ENCODE measurements around the gene MYL10.
A peak's percentile ranks its signal among the peaks of the same experiment; 100 is the strongest.
"Not testable (repeated sequence)": the region's sequence is repeated elsewhere in the genome, so short reads cannot be mapped to it uniquely, and the experiment has no call there.

Gene MYL10

DNA sequence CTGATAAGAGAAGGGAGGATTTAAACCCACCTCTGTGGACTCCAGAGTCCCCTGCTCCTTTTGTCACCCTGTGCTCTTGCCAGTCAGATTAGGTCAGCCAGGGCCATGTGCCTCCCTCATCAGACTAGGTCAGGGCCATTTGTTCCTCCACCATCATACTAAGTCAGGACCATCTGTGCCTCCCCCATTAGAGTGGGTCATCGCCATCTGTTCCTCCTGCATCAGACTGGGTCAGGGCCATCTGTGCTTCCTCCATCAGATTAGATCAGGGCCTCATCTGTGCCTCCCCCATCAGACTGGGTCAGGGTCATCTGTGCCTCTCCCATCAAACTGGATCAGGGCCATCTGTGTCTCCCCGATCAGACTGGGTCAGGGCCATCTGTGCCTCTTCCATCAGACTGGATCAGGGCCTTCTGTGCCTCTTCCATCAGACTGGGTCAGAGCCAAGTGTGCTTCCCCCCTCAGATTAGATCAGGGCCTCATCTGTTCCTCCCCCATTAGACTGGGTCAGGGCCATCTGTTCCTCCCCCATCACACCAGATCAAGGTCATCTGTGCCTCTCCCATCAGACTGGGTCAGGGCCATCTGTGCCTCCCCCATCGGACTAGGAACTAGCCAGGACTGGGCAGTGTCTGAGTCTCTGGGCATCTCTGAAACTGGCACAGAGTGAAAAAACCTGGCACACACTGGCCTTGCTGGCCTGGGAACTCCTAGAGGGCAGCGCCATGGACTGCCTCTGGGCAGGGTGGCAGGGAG is 11.5 kb downstream of the MYL10 start:
- DNase-seq: peak in 1 of 2 experiments; percentile 40

DNA sequence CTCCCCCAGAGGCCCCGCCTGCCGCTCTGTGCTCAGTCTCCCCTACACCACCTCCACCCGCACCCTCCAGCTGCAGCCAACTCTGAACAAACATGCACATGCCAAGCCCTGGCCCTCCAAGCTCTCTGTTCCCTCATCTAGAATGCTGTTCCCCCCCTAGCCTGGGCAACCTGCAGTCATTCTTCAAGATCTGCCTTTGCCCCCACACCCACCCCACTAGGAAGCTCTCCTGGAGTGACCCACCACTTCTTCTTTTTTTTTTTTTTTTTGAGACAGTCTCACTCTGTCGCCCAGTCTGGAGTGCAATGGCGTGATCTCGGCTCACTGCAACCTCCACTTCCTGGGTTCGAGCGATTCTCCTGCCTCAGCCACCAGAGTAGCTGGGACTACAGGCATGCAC is 13.7 kb downstream of the MYL10 start:
- no peak for DNase-seq

DNA sequence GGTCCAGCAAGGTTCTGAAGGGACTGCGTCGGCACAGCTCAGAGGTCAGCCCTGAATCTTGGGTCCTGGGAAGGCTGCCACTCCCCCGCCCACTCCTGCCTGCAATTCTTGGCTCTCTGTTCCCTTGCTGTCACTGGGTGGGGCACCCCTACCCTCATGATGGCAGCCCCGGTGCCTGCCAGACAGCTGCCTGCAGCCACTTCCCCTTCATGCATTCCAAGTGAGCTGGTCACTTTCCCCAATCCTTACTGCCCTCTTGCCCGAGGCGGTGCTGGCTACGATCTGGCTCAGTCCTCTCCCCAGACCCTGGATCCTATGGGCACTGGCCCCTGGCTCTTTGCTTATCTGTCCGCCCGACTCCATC is 14.2 kb downstream of the MYL10 start:
- DNase-seq: no peak

DNA sequence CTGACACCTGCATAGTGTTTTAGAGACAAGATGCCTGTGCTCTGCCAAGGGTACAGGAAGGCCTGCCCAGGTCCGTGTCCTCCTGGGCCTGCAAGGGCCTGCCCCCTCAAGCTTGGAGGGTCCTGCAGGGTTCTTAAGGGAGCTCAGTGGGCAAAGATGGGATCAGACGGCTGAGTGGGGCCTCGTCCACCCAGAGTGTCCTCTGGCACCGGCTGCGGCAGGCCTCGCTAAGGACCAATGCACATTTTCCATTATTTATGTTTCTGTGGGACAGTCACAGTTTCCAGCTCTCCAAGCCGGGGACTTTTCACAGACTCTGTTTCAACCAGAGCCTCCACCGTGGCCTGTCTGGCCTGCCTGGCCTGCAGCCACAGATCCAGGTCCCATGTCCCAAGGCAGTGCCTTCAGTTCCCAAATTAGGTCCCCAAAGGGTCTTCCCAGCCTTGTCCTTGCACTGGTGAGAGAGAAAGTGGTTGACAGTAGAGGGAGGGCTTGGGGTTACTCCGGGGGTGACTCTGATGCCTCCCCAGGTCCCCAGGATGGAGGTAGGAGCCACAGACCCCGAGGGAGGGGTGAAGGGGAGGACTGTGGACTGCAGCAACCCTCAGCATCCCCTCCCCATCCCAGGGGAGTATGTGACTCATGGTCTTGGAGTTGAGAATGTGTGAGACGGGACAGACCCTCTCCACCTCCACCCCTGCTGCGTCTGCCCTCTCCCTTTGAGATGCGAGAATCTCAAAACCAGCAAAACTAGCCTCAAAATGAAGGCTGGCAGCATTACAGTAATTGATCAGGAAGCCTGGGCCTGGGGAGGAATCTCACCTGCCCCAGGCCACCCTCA is 14.8 kb downstream of the MYL10 start:
- no peak for DNase-seq

DNA sequence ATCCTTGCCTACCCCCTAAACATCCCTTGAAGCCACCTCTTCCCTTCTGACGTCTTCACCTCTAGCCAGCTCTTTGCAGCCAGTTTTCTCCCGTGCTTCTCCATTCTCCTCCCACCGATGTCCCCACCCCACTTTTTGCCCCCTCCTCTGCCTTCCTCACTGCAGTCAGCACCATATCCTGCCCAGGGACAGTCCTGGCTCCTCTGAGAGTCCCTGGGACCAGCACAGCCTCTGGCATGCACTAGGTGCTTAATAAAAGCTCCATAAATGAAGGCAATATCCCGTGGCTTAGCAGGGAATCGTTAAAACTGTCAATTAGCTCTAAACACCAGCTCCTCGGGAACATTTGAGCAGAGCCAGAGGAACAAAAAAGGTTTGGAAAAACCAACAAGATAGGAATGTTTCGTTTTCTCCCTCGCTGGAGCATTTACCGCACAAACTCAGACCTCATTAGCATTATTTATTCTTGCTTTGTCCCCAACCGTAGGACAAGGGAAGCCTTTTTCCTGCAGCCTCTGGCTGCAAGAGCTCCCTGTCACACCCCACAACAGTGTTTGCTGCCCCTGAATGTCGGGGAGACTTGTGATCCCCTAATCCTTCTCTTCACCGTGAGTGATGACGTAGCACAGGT is 16.1 kb downstream of the MYL10 start:
- no peak for DNase-seq

DNA sequence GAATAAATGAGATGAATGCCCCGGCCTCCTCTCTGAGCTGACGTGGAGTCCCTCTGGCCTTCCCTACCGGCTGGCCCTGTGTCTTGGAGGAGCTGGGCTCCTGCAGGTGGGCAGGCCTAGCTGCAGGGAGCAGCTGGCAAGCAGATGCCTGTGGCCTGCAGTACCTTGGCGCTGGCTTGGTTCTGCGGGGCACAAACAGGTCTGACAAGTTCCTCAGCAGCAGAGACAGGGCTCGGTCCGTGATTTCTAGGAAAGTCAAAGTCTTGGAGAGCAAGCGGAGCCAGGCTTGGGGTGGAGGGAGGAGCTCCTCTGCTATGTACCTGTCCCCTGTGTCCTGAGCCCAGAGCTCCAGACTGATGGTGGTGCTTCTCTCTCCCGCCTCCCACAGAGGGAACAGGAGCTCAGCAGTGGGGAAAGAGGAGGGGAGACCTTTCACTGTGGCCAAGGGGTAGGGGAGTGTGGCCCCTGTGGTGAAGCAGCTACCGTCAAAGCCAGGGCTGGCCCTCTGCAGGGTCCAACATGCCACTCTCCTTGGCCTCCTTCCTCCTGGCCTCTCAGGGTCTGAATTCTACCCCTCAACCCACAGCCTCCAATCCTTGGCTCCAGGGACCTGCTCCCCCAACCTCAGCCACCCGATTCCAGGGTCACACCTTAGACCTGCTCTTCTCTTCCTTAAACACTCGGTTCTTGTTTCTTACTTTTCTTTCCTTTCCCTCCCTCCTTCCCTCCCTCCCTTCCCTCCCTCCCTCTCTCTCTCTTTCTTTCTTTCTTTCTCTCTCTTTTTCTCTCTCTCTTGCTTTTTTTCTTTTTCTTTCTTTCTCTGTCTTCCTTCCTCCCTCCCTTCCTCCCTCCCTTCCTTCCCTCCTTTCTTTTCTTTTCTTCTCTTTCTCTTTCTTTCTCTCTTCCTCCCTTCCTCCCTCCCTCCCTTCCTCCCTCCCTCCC is 20.1 kb downstream of the MYL10 start:
- DNase-seq: no peak

DNA sequence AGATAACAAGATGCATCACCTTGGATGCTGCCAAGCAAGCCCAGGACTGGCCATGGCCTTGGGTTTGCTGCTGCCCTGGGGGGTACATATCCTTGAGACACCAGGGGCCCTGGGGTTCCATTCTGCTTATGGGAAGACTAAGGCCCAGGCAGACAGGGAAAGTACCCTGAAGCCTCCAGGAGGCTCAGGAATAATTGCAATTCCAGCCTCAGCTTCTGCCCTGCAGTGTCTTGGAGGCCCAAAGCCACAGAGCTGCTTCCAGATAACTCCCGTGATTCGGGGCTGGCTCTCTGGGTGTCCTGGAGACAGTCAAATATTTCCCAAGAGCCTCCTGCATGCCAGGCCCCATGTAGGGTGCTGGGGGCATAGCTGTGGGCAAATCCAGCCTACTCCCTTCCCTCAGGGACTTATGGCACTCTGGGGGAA is 22.6 kb downstream of the MYL10 start:
- DNase-seq: no peak

DNA sequence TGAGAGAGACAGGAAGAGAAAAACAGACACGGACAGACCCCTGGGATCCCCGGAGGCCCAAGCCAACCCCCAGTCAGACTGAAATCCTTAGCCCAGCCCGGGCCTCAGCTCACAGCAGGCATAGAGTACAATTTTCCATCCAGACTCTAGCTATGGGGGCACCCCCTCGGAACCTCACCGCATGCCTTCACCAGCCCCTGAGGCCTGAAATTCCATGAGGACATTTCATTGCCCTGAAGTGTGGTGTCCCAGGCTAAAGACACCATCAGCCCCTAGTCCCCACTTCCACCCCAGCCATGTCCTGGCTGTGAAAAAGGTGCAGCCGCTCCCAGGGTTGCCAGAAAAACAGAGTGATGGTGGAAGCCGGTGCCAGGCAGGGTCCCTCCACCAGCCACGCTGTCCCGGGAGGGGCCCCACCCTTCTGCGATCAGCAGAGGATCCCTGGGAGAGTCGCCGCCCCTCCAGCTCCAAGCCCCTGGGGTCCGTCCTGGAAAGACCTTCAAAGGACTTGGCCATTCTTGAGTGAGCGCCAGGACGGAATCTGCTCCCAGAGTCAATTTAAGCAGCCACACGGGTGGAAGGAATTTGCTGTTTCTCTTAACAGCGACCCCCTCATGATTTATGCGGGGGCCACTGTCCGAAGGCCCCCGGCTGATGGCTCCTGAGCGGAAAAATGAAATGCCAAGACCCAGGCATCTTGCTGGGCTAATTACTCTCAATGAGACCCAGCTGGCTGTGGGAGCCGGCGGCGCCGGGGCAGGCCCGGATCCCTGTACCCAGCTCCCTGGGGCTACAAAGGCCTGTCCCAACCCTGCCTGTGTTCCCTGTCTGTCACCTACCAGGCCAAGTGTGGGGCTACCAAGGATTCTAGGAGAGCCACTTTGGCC is 23.2 kb downstream of the MYL10 start:
- DNase-seq: no peak

DNA sequence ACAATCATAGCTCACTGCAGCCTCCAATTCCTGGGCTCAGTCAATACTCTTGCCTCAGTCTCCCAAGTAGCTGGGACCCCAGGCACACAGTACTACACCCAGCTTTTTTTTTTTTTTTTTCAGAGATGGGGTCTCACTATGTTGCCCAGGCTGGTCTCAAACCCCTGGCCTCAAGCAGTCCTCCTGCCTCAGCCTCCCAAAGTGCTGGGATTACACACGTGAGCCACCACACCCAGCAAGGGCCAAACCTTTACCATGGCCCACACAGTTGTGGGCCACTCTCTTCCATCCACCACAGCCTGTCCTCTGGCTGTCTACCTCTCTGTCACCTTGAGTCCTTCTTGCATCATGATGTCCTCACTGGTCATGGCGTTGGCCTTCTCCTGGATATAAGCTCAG is 24.2 kb downstream of the MYL10 start:
- not testable (repeated sequence) for DNase-seq

DNA sequence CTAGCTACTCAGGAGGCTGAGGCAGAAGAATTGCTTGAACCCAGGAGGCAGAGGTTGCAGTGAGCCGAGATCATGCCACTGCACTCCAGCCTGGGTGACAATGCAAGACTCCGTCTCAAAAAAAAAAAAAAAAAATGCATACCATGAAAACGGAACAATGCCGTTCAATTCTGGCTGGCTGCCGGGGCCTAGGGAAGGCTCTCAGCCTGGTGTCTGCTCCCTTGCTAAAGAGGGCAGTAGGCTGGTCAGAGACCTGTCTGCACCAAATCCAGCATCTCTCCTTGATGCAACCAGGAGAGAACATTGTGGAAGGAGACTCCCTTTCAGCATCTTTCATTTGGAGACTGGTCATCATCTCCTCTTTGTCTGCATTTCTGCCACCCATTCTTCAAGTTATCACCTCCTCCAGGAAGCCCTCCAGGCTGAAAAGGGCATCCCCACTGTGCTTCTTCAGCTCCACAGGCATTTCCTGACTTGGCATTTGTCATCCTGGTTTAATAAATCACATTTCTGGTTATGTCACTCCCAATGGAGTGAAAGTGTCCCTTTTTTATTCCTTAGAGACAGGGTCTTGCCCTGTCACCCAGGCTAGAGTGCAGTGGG is 24.7 kb downstream of the MYL10 start:
- no peak for DNase-seq

DNA sequence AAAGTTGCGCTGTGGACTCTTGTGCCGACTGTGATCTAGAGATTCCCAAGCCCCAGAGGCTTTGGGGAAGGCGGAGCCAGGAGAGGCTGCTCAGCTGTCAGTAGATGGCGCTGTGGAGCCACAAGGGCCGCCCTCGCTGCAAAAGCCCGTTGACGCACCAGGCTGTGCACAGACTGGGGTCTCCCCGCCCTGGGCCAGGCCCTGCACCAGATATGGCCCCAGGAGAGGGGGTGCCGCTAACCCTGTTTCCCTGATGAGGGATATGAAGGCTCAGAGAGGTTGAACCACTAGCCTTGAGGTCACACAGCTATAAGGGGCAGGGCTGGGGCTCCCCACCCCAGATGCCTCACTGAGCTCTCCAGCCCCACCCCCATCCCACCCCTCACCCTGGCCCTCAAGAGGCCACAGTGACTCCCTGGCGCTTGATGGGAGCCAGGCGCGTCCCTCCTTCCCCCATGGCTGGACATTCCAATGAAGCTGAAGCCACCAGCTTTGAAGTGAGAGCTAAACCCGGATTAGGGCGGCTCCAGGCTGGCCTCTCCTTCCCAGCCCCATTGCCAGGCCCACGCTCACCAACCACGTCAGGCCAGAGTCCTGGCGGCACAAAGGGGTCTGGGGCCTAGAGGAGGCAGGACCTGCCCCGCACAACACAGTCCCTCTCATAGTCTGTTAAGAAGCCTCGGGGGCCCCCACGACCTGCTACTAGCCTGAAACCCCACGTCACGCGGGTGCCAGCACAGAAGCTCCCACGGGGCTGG is 26.4 kb downstream of the MYL10 start:
- DNase-seq: peak in 1 of 2 experiments; percentile 8

DNA sequence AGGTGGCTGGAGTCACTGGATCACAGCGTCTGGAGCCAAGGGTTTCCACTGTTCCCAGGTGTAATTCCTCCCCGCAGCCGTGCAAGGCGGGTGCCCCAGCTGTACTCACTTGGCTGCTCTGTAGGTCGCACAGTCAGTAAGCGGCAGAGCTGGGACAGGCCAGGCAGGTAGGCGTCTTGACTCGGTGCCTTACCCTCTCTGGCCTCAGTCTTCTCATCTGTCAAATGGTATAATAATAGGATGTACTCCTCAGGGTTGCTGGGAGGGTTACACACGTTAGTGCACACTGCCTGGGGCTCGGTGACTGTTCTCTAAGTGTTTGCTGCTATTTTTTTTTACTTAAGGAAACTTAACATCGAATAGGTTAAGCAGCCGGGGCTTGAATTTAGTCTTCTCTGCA is 27.0 kb downstream of the MYL10 start:
- no peak for DNase-seq

DNA sequence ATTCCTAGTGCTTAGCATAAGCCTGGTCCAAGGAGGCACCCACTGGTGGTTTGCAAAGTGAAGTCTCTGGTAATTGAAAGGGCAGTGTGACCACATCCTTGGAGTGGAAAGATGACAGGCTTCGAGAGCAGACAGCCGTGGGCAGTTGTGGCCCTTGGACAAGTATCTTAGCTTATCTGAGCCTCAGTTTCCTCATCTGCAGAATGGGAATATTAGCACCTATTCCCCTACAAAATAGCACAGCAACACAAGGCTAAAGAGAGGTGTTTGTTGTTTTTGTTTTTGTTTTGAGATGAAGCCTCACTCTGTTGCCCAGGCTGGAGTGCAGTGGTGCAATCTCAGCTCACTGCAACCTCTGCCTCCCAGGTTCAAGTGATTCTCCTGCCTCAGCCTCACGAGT is 29.3 kb downstream of the MYL10 start:
- DNase-seq: no peak

DNA sequence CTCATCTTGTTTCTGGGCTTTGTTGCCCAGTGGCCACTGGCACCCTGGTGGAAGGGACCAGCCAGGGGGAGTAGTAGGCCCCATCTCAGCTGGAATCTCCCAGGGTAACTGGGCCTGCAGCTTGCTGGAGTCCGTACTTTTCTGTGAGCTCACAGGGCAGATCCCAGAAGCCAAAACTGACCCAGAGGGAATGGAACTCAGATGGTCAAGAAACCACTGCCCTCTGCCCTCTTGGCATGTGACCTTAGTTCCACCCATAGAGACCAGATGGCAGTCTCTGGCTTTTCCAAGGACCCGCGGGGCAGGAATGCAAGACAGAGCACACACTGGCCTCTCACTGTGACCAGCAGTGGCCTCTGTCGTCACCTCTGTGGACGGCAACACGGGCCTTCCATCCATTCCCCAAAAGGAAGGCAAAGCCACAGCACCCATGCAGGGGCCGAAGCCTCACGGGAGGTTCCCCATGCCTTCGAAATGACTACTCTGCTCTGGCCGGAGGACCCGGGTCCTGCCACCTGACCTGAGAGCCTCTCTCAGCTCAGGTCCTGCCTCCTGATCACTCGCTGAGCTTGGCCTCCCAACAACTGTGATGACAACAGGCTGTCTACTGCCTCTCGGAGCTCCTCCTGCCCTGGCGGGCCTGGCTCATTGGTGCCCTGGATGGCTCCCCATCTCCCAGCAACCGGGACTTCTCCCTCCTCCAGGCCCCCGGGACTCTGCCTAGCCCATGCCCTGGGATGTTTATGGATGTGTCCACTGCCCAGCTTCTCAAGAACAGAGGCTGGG is 29.9 kb downstream of the MYL10 start:
- no peak for DNase-seq

DNA sequence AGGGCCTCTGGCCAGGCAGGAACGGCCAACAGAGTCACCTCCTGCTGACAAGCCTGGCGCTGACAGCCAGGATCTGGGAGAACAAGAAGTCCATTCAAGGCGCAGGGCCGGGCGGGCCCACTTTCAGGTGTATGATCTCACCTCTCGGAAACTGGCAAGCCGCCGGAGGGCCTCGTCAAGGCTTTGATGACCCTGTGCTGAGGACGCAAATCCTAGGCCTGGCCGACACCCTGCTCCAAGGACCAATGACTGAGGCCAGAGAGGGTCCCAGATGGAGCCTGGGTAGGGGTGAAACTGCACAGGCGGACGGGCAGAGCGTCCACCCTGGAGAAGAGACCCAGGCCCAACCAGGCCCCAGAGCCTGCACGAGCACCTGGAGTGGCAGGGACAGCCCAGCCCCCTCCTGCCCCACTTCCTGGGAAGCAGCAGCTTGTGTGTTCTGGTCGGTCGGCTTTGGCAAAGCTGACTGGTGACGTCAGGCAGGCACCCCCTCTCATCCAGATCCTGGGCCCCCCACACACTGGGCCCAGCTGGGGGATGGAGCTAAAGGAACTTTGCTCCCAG is 30.6 kb downstream of the MYL10 start:
- DNase-seq: no peak

DNA sequence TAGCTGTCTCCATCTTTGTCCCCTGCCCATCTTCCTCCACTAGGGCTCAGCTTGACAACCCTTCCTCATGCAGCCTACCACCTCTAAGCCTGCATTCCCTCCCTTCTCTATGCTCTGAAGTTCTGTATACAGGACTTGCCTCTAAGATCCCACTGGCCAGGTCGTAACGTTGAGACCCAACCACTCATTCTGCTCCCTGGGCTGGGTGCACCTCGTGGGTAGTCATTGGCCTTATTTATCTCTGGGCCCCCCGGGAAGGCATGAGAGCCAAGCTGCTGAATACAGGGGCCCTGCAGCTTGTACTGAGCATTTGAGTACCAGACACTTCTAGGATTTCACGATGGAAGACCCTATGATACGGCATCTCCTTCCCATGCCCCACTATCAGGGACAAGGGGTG is 31.2 kb downstream of the MYL10 start:
- DNase-seq: no peak

DNA sequence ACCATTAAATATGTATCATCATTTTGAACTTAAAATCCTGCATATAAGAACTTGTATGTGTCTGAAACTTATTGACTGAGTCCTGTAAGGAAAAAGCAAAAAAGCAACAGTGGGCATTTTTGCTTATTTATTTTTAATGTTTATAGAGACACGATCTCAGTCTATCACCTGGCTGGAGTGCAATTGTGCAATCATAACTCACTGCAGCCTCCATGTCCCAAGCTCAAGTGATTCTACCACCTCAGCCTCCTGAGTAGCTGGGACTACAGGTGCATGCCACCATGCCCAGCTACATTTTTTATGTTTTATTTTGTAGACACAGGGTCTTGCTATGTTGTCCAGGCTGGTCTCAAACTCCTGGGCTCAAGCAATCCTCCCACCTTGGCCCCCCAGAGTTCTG is 32.2 kb downstream of the MYL10 start:
- no peak for DNase-seq

DNA sequence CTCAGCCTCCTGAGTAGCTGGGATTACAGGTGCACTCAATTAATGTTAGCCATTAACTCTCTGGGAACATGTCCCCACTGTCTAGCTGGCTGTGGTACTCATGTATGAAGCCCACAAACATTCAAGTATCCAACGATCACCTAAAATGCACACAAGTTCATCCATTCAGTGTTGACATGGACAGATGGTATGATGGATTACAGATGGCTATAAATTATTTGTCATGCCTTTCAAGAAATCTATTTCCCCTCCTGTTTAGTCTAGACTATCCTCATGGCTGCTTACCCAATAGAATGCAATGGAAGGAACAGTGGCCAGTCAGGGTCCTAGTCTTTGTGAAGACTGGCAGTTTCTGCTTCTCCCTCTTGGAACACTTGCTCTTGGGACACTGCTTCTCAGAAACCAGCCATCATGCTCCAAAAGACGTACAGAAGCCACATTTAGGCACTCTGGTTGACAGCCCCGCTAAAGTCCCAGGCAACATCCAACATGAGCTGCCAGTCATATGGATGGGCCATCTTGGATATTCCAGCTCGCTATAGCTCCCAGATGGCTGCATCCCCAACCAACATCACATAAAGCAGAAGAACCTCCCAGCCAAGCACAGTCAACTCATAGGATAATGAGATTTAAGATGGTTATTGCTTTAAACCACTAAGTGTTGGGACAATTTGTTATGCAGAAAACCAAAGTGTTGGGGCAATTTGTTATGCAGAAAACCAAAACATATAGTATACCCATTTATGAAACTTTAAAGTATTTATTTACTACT is 33.1 kb downstream of the MYL10 start:
- no peak for DNase-seq

Data from cerebellar nuclear complex (tissue), 1 donor.